ENCODE data around the gene SOX12.
"Not testable (repeated sequence)": the region's sequence is repeated elsewhere in the genome, so short reads cannot be mapped to it uniquely, and the experiment has no call there.

The SOX12 gene

GRCh38 chr20:329851-330232, 4.5 kb downstream of the SOX12 start:
- H3K36me3 ChIP-seq (ENCODE audit: insufficient read depth, low read length), result peaks cover 7% of the 10 kb centered on the region; the same call in 1 of the 2 replicates
- H3K9ac ChIP-seq (ENCODE audit: insufficient read length), result no peak overlapping the region
- TF ChIP-seq POLR2AphosphoS5 (IDR thresholded peaks at IDR 0.05; ENCODE audit: borderline replicate concordance, low read depth, low read length) (no peak), FOXP2 (optimal IDR thresholded peaks at IDR 0.05; ENCODE audit: control extremely low read depth, extremely low read length, insufficient read depth) (no peak), EZH2 (IDR thresholded peaks at IDR 0.05) (no peak)
- no peak for DNase-seq (ENCODE audit: low read depth, low spot score)
- no peak overlapping the region; the same call in 1 of the 2 replicates for H3K27ac ChIP-seq
- no peaks in the 10 kb centered on the region for H3K9me3 ChIP-seq (ENCODE audit: low read depth, low read length)
- no peak overlapping the region for H3K4me3 ChIP-seq

GRCh38 chr20:330233-331149, 5.1 kb downstream of the SOX12 start:
- no peak overlapping the region for H3K27ac ChIP-seq
- H3K9me3 ChIP-seq (ENCODE audit: low read depth, low read length), result no peaks in the 10 kb centered on the region
- peaks cover 7% of the 10 kb centered on the region; the same call in 1 of the 2 replicates for H3K36me3 ChIP-seq (ENCODE audit: insufficient read depth, low read length)
- no peak for TF ChIP-seq EZH2 (IDR thresholded peaks at IDR 0.05)
- TF ChIP-seq POLR2AphosphoS5 (IDR thresholded peaks at IDR 0.05; ENCODE audit: borderline replicate concordance, low read depth, low read length), result 0 out of 2 replicates have a peak, but pooled peaks have one; percentile 40
- no peak for DNase-seq (ENCODE audit: low read depth, low spot score)
- H3K4me3 ChIP-seq, result no peak overlapping the region
- H3K9ac ChIP-seq (ENCODE audit: insufficient read length), result no peak overlapping the region

GRCh38 chr20:334578-334977, 9.2 kb downstream of the SOX12 start:
- no peak overlapping the region for H3K27ac ChIP-seq
- no peaks in the 10 kb centered on the region for H3K9me3 ChIP-seq (ENCODE audit: low read depth, low read length)
- TF ChIP-seq POLR2AphosphoS5 (IDR thresholded peaks at IDR 0.05; ENCODE audit: borderline replicate concordance, low read depth, low read length) (no peak), FOXP2 (optimal IDR thresholded peaks at IDR 0.05; ENCODE audit: control extremely low read depth, extremely low read length, insufficient read depth) (no peak), EZH2 (IDR thresholded peaks at IDR 0.05) (no peak)
- peaks cover 4% of the 10 kb centered on the region; the same call in 1 of the 2 replicates for H3K36me3 ChIP-seq (ENCODE audit: insufficient read depth, low read length)
- no peak for DNase-seq (ENCODE audit: low read depth, low spot score)
- H3K4me3 ChIP-seq, result no peak overlapping the region
- no peak overlapping the region for H3K9ac ChIP-seq (ENCODE audit: insufficient read length)

- not testable (repeated sequence) for H3K27ac ChIP-seq; DNase-seq (ENCODE audit: low read depth, low spot score); H3K9ac ChIP-seq (ENCODE audit: insufficient read length); H3K9me3 ChIP-seq (ENCODE audit: low read depth, low read length); H3K36me3 ChIP-seq (ENCODE audit: insufficient read depth, low read length); H3K4me3 ChIP-seq
These were observed 10.7 kb downstream of the SOX12 start for GRCh38 chr20:336040-336439.

- no peak for DNase-seq (ENCODE audit: low read depth, low spot score)
- TF ChIP-seq FOXP2 (optimal IDR thresholded peaks at IDR 0.05; ENCODE audit: control extremely low read depth, extremely low read length, insufficient read depth), result no peak
- no peak for TF ChIP-seq POLR2AphosphoS5 (IDR thresholded peaks at IDR 0.05; ENCODE audit: borderline replicate concordance, low read depth, low read length)
- no peak for TF ChIP-seq EZH2 (IDR thresholded peaks at IDR 0.05)
- Histone ChIP-seq H3K4me3 (no peak overlapping the region), H3K36me3 (ENCODE audit: insufficient read depth, low read length) (no peaks in the 10 kb centered on the region), H3K27ac (no peak overlapping the region), H3K9ac (ENCODE audit: insufficient read length) (no peak overlapping the region), H3K9me3 (ENCODE audit: low read depth, low read length) (no peaks in the 10 kb centered on the region)
These were observed 16.3 kb downstream of the SOX12 start for GRCh38 chr20:341682-342081.

- Histone ChIP-seq H3K36me3 (ENCODE audit: insufficient read depth, low read length) (no peaks in the 10 kb centered on the region), H3K9me3 (ENCODE audit: low read depth, low read length) (no peaks in the 10 kb centered on the region), H3K9ac (ENCODE audit: insufficient read length) (no peak overlapping the region), H3K4me3 (no peak overlapping the region), H3K27ac (no peak overlapping the region)
- TF ChIP-seq FOXP2 (optimal IDR thresholded peaks at IDR 0.05; ENCODE audit: control extremely low read depth, extremely low read length, insufficient read depth), result no peak
- no peak for TF ChIP-seq POLR2AphosphoS5 (IDR thresholded peaks at IDR 0.05; ENCODE audit: borderline replicate concordance, low read depth, low read length)
- TF ChIP-seq EZH2 (IDR thresholded peaks at IDR 0.05), result no peak
- DNase-seq (ENCODE audit: low read depth, low spot score), result no peak
These were observed 17.8 kb downstream of the SOX12 start for GRCh38 chr20:343107-343506.

- H3K27ac ChIP-seq, result no peak overlapping the region
- H3K9ac ChIP-seq (ENCODE audit: insufficient read length), result peak overlapping the region; percentile 77
- peaks cover 8% of the 10 kb centered on the region; the same call in 1 of the 2 replicates for H3K36me3 ChIP-seq (ENCODE audit: insufficient read depth, low read length)
- no peak for DNase-seq (ENCODE audit: low read depth, low spot score)
- H3K4me3 ChIP-seq, result peak overlapping the region; percentile 88
- no peaks in the 10 kb centered on the region for H3K9me3 ChIP-seq (ENCODE audit: low read depth, low read length)
- no peak for TF ChIP-seq POLR2AphosphoS5 (IDR thresholded peaks at IDR 0.05; ENCODE audit: borderline replicate concordance, low read depth, low read length)
These were observed 20.8 kb downstream of the SOX12 start for GRCh38 chr20:346033-346639.

GRCh38 chr20:346640-347316, 21.4 kb downstream of the SOX12 start, which contains the start of gene NRSN2:
Gene NRSN2, plus strand, starts transcription at chr20:347111. Its CDS starts 2,533 bp downstream, at chr20:349644.
- peak within 1 kb of the TSS; percentile 53 for H3K27ac ChIP-seq

More at GRCh38 chr20:346640-347316, 21.4 kb downstream of the SOX12 start, which contains the start of gene NRSN2:
- Histone ChIP-seq H3K9ac (ENCODE audit: insufficient read length) (peak within 1 kb of the TSS; percentile 77), H3K36me3 (ENCODE audit: insufficient read depth, low read length) (peaks cover 8% of the 10 kb centered on the region; the same call in 1 of the 2 replicates), H3K4me3 (peak within 1 kb of the TSS; percentile 88), H3K9me3 (ENCODE audit: low read depth, low read length) (no peaks in the 10 kb centered on the region)
- DNase-seq (ENCODE audit: low read depth, low spot score), result no peak
- TF ChIP-seq FOXP2 (optimal IDR thresholded peaks at IDR 0.05; ENCODE audit: control extremely low read depth, extremely low read length, insufficient read depth) (no peak), POLR2AphosphoS5 (IDR thresholded peaks at IDR 0.05; ENCODE audit: borderline replicate concordance, low read depth, low read length) (peak; percentile 74), EZH2 (IDR thresholded peaks at IDR 0.05) (no peak)
